A673 (cell line): Measurements from ENCODE around the gene CXorf38.

Source experiments
- CTCF ChIP-seq: fragments of 300-800, 200-600 bp; sonication (generic); conservative IDR thresholded peaks from 2 replicates; pipeline ENCODE4 v1.5.1; 2017; ENCODE audit warnings: low read depth, mild to moderate bottlenecking, antibody characterized with exemption, low read length, moderate library complexity, mixed read lengths
- EZH2 ChIP-seq: fragments of 200-600 bp; sonication (generic); IDR thresholded peaks from 2 replicates; pipeline ENCODE4 v1.6.1; 2017; ENCODE audit warnings: borderline replicate concordance, low read depth, mild to moderate bottlenecking, mixed read lengths, antibody characterized with exemption, low read length; ENCODE audit not compliant: poor library complexity, severe bottlenecking

- 0 out of 2 replicates have a peak, but pooled peaks have one; percentile 10 for TF ChIP-seq CTCF
- no peak for TF ChIP-seq EZH2
Measured at GRCh38 chrX:40663880-40664630, 16.7 kb upstream of the CXorf38 start.
